D721Med (cell line): ENCODE data around the gene CHST11.

Experiments
- DNase-seq: peaks from one replicate; pipeline ENCODE4 v3.0.0; 2011; ENCODE audit warnings: low spot score; ENCODE audit not compliant: insufficient read length
- FAIRE-seq: peaks from 2 replicates; lab custom pipeline; 2011; peaks lifted over from hg19 to GRCh38; lab: Jason Lieb, UNC
- CTCF ChIP-seq: IDR thresholded peaks from 2 replicates; pipeline ENCODE4 v1.5.1; 2012; ENCODE audit warnings: mild to moderate bottlenecking, control low read depth; ENCODE audit not compliant: insufficient read depth; ENCODE audit errors: missing control alignments

The CHST11 gene

GRCh38 chr12:104809706-104810385, 353.1 kb downstream of the CHST11 start:
- FAIRE-seq = no peak

More at GRCh38 chr12:104809706-104810385, 353.1 kb downstream of the CHST11 start:
- DNase-seq = no peak
- TF ChIP-seq CTCF = no peak
